Subcutaneous abdominal adipose tissue (tissue), 5 donors: ENCODE data around the gene S1PR3.

ENCODE experiments used
- H3K27ac ChIP-seq: one replicate; pipeline ENCODE4 v1.7.0; 2013; ENCODE audit warnings: low read depth, mild to moderate bottlenecking, inconsistent platforms, low read length, moderate library complexity
- H3K27me3 ChIP-seq, 5 donors: one replicate each; pipeline ENCODE4 v1.7.0; 2013; ENCODE audit warnings: low read length in 5 of 5, inconsistent platforms in 1 of 5; ENCODE audit not compliant: control insufficient read depth in 5 of 5, insufficient read depth in 4 of 5
- H3K36me3 ChIP-seq, 5 donors: one replicate each; pipeline ENCODE4 v1.7.0; 2013; ENCODE audit warnings: low read length in 5 of 5; ENCODE audit not compliant: control insufficient read depth in 5 of 5, insufficient read depth in 5 of 5
- H3K4me1 ChIP-seq, 5 donors: one replicate each; pipeline ENCODE4 v1.7.0; 2013; ENCODE audit warnings: low read length in 5 of 5, mild to moderate bottlenecking in 3 of 5, moderate library complexity in 1 of 5; ENCODE audit not compliant: control insufficient read depth in 5 of 5, insufficient read depth in 5 of 5
- H3K4me3 ChIP-seq, 5 donors: one replicate each; pipeline ENCODE4 v1.7.0; 2013; ENCODE audit warnings: low read length in 5 of 5, low read depth in 1 of 5
- H3K9ac ChIP-seq, 5 donors: one replicate each; pipeline ENCODE4 v1.7.0; 2013; ENCODE audit warnings: low read length in 5 of 5, mild to moderate bottlenecking in 4 of 5, moderate library complexity in 3 of 5
- H3K9me3 ChIP-seq, 5 donors: one replicate each; pipeline ENCODE4 v1.7.0; 2013; ENCODE audit warnings: low read length in 5 of 5; ENCODE audit not compliant: control insufficient read depth in 5 of 5
- donor health status: healthy.
- donor health status: healthy.
- donor health status: healthy.
- donor health status: healthy.
- donor health status: healthy.

Gene S1PR3

DNA sequence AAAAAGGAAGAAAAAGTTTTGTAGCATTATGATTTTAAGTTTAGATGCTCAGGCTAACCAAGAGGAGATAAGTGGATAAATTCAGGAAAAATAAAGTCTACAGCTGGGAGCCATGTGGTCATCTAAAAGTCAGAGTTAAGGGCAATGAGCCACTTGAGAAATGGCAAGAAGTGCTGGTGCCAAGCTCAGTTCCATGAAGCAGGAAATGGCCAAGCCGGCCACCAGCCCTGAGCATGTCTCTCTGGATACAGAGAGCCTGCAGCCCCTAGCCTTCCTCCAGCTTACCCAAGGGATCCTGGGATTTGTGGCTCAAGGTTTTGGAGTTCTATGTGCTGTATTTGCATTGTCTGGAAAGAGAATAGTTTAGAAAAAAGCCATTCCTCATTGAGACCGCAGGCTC, 12.2 kb upstream of the S1PR3 start:
- H3K4me1 ChIP-seq, result peaks cover 0 to 6% (median 4%) of the 10 kb centered on the region in 5 donors
- H3K9ac ChIP-seq, result no peak overlapping the region
- no peak overlapping the region for H3K27ac ChIP-seq
- H3K4me3 ChIP-seq, result no peak overlapping the region
- H3K9me3 ChIP-seq, result no peaks in the 10 kb centered on the region
- peaks cover 0 to 3% (median 0%) of the 10 kb centered on the region in 5 donors for H3K27me3 ChIP-seq
- no peaks in the 10 kb centered on the region for H3K36me3 ChIP-seq

GRCh38 chr9:88979791-88980190, 11.5 kb upstream of the S1PR3 start:
- Histone ChIP-seq H3K4me3 (no peak overlapping the region), H3K27me3 (peaks cover 0 to 3% (median 0%) of the 10 kb centered on the region in 5 donors), H3K27ac (no peak overlapping the region), H3K4me1 (peaks cover 0 to 6% (median 4%) of the 10 kb centered on the region in 5 donors), H3K9me3 (no peaks in the 10 kb centered on the region), H3K9ac (no peak overlapping the region), H3K36me3 (no peaks in the 10 kb centered on the region)

DNA sequence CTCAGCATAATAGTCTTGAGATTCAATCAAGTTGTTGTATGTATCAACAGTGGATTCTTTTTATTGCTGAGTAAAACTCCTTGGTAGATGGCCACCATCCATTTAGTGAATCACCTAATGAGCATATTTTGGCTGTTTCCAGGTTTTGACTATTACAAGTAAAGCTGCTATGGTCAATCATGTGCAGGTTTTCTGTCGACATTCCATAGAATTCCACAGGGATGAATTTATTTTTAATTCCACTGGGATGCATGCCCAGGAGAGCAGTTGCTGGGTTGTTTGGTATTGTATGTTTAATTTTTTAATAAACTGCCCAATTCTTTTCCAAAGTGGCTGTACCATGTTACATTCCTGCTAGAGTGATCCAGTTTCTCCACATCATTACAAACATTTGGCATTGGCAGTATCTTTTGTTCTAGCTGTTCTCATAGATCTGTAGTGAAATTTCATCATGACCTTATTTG, 10.5 kb upstream of the S1PR3 start:
- H3K27me3 ChIP-seq, result peaks cover 0 to 4% (median 3%) of the 10 kb centered on the region in 5 donors
- no peak overlapping the region for H3K4me3 ChIP-seq
- no peaks in the 10 kb centered on the region for H3K9me3 ChIP-seq
- H3K9ac ChIP-seq, result no peak overlapping the region
- peaks cover 0 to 6% (median 4%) of the 10 kb centered on the region in 5 donors for H3K4me1 ChIP-seq
- H3K27ac ChIP-seq, result no peak overlapping the region
- no peaks in the 10 kb centered on the region for H3K36me3 ChIP-seq

DNA sequence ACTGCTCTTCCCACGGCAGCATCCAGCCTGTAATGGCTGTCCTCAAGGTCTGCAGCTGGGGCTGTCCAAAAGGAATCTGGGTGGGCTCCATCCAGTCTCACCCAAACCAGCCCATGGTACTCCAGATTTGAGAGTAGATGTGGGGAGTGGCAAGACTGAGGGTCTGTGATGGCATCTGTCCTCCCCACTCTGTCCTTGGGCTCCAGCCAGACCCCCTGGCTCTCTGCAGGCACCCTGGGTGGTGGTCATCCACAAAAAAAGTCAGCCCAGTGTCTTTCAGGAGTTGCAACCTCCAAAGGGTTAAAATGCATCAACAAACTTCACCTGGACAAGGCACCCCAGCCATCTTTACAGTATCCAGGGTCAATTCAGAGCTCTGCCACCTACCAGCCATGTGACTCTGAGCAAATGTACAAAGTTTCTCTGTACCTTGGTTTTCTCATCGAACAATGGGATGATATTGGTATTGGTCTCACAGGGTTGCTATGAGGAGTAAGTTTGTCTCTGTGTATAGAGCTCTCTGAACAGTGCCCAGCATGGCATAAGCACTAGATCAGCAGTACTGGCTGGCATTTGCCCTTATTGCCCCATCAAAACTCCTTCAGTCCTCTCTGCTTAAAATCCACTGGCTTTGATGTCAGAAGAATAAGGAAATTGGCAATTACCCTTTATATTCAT, 7.3 kb upstream of the S1PR3 start:
- H3K27ac ChIP-seq, result no peak overlapping the region
- no peaks in the 10 kb centered on the region for H3K9me3 ChIP-seq
- H3K4me1 ChIP-seq, result peaks cover 0 to 3% (median under 1%) of the 10 kb centered on the region in 5 donors
- H3K36me3 ChIP-seq, result no peaks in the 10 kb centered on the region
- no peak overlapping the region for H3K4me3 ChIP-seq
- no peak overlapping the region for H3K9ac ChIP-seq
- peaks cover 0 to 8% (median 0%) of the 10 kb centered on the region in 5 donors for H3K27me3 ChIP-seq

DNA sequence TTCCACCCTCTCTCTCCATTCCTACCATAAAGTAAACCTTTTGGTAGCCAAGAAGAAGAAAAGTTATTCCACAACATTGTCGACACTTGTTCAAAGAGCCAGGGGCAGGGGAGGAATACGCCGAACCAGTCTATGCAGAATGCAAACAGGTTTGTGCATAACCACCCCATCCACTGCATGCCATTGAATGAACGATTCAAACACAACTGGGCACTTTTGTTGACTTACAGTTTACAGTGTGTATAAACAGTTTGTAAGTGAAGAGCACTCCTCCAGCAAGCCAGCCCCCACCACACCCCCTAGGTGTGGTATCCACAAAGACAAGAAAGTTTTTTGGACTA, 6.8 kb upstream of the S1PR3 start:
- no peak overlapping the region for H3K9ac ChIP-seq
- H3K4me1 ChIP-seq, result peaks cover 0 to 3% (median 0%) of the 10 kb centered on the region in 5 donors
- peaks cover 0 to 8% (median 0%) of the 10 kb centered on the region in 5 donors for H3K27me3 ChIP-seq
- H3K27ac ChIP-seq, result no peak overlapping the region
- no peaks in the 10 kb centered on the region for H3K36me3 ChIP-seq
- no peak overlapping the region for H3K4me3 ChIP-seq
- no peaks in the 10 kb centered on the region for H3K9me3 ChIP-seq

DNA sequence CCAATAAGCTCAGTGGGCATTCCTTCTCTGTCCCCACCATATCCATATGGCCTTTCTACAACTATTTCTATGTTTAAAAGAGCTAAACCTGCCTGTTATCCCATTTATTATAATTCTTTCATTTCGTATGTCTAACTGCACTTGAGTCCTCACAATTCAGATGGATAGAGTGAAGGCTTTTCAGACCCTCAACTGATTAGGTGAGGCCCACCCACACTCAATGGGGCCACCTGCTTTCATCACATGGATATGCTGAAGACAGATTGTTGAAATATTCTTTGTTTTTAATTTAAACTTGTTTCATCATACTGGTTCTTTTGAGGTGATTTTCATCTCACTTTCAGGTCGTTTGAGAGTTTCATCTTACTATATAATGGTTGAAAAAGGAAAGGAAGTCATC, 5.7 kb upstream of the S1PR3 start:
- H3K9me3 ChIP-seq, result no peaks in the 10 kb centered on the region
- H3K4me3 ChIP-seq, result no peak overlapping the region
- H3K9ac ChIP-seq, result no peak overlapping the region
- H3K27me3 ChIP-seq, result peaks cover 0 to 13% (median 3%) of the 10 kb centered on the region in 5 donors
- no peaks in the 10 kb centered on the region for H3K36me3 ChIP-seq
- peaks cover 0 to 3% (median 0%) of the 10 kb centered on the region in 5 donors for H3K4me1 ChIP-seq
- H3K27ac ChIP-seq, result no peak overlapping the region

DNA sequence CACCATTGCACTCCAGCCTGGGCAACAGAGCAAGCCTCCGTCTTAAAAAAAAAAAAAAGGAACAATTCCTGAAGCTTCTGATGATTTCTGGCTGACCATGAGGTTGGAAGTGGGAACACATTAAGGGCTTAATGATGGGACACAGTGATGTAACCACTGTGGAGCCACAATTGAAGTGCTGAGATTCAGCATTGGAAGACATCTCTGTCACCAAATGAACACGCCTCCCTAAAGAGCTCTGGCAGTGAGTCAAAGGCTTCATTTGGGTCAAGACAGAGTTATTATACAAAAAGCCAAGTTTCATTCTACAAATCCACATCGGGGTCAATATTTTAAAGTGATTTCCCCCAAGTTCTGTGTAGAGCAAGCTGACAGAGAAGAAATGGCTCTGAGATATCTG, 4.5 kb upstream of the S1PR3 start:
- peaks cover 0 to 20% (median 4%) of the 10 kb centered on the region in 5 donors for H3K27me3 ChIP-seq
- peaks cover under 1 to 13% (median 4%) of the 10 kb centered on the region in 5 donors for H3K4me1 ChIP-seq
- H3K9me3 ChIP-seq, result no peaks in the 10 kb centered on the region
- H3K27ac ChIP-seq, result no peak overlapping the region
- H3K9ac ChIP-seq, result no peak overlapping the region
- H3K36me3 ChIP-seq, result no peaks in the 10 kb centered on the region
- H3K4me3 ChIP-seq, result no peak overlapping the region

DNA sequence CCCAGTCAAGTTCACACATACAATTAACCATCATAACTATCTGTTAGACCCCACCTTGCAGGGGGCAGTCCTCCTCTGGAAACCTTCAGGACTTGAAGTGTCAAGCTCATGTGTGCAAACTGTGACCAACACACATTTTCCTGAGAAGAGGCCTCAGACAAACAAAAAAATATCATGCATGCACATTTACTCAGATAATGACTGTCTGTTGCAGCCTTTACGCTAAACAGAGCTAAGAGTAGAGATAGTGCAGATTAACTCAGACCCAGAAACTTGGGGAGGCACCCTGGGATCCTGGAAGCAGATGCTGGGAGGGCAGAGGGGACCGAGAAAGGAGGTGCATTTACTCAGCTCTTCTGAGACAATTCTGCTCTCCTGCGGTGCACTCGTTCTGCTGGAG, 3.6 kb upstream of the S1PR3 start:
- Histone ChIP-seq H3K36me3 (no peaks in the 10 kb centered on the region), H3K4me1 (peaks cover 2 to 17% (median 10%) of the 10 kb centered on the region in 5 donors), H3K4me3 (no peak overlapping the region), H3K9ac (no peak overlapping the region), H3K27ac (no peak overlapping the region), H3K9me3 (no peaks in the 10 kb centered on the region), H3K27me3 (peaks cover 4 to 29% (median 7%) of the 10 kb centered on the region in 5 donors)

DNA sequence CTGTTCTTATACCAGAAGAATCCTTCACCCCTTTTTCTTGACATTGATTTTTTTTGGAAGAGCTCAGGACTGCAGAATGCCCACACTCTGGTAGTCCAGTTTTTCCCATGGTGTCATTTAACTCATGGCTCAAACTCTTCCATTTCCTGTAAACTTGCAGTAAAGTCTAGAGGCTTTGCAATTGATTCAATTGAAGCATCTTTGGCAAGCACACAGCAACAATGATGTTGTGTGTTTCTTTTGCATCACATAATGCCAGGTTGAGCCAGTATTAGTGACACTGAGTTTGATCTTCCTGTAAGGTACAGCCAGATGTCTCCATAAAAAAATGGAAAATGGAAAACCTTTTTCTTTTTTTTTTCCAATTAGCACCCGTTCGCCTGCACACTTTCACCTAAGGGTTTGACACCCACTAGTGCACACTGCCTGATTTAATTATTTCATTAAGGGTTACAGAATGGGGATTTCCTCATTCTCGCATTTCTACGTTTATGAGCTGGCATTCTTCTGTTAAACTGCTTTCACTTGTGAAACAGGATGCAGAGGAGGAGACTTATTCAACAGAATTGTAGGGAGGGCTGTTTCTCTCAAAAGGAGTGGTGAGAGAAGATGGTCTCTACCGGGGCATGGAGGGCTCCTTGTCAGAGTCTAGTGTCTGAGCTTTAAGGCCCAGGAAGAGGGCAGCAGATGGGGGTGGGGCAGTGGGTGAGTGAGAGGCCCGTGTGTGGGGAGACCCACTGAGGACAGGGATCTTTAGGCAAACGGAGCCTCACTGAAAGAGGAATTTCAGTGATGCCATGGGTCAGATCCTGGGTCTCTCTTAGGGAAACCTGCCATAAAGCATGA, 2.2 kb upstream of the S1PR3 start:
- Histone ChIP-seq H3K4me3 (no peak overlapping the region), H3K27ac (no peak overlapping the region), H3K27me3 (peaks cover 11 to 40% (median 15%) of the 10 kb centered on the region in 5 donors), H3K9me3 (no peaks in the 10 kb centered on the region), H3K36me3 (no peaks in the 10 kb centered on the region), H3K9ac (no peak overlapping the region), H3K4me1 (peaks cover 2 to 19% (median 15%) of the 10 kb centered on the region in 5 donors)
